Ishikawa (cell line): ENCODE data around the gene TCF7.

Experiments
- CEBPB ChIP-seq: IDR thresholded peaks from 2 replicates; pipeline ENCODE4 v1.6.1; 2012
- CREB1 ChIP-seq: IDR thresholded peaks from 2 replicates; pipeline ENCODE4 v1.6.1; 2012; ENCODE audit warnings: low read depth
- EGR1 ChIP-seq: IDR thresholded peaks from 2 replicates; pipeline ENCODE4 v1.6.1; 2012
- EP300 ChIP-seq: IDR thresholded peaks from 2 replicates; pipeline ENCODE4 v1.6.1; 2012; ENCODE audit warnings: borderline replicate concordance
- NFIC ChIP-seq: IDR thresholded peaks from 2 replicates; pipeline ENCODE4 v1.6.1; 2012
- RAD21 ChIP-seq: IDR thresholded peaks from 2 replicates; pipeline ENCODE4 v1.6.1; 2012; ENCODE audit warnings: low read depth
- TAF1 ChIP-seq: IDR thresholded peaks from 2 replicates; pipeline ENCODE4 v1.6.1; 2012; ENCODE audit warnings: low read depth, mild to moderate bottlenecking
- TCF12 ChIP-seq: IDR thresholded peaks from 2 replicates; pipeline ENCODE4 v1.6.1; 2012; ENCODE audit warnings: low read depth
- USF1 ChIP-seq: IDR thresholded peaks from 2 replicates; pipeline ENCODE4 v1.6.1; 2012
- YY1 ChIP-seq: IDR thresholded peaks from 2 replicates; pipeline ENCODE4 v1.6.1; 2012; ENCODE audit warnings: low read depth
- ZBTB7A ChIP-seq: IDR thresholded peaks from 2 replicates; pipeline ENCODE4 v1.6.1; 2012; ENCODE audit warnings: low read depth

- peak; percentile 23; the same call in 1 of the 2 replicates for TF ChIP-seq EP300
- TF ChIP-seq NFIC = peak; percentile 59
- no peak for TF ChIP-seq ZBTB7A
- no peak for TF ChIP-seq YY1
- TF ChIP-seq RAD21 = no peak
- TF ChIP-seq CEBPB = no peak
- no peak for TF ChIP-seq TAF1
- no peak for TF ChIP-seq CREB1
- no peak for TF ChIP-seq USF1
- TF ChIP-seq EGR1 = no peak
- no peak for TF ChIP-seq TCF12
Observed at GRCh38 chr5:134092875-134093274, 21.6 kb upstream of the TCF7 start.
